DOHH2 (cell line): ENCODE results near the gene RTP2.

ENCODE experiments used
- EZH2phosphoT487 ChIP-seq: fragments of 200-600 bp; sonication (generic); IDR thresholded peaks from 2 replicates; pipeline ENCODE4 v1.6.1; 2017; ENCODE audit warnings: borderline replicate concordance, mild to moderate bottlenecking, antibody characterized with exemption, low read length, moderate library complexity, mixed read lengths
- TF ChIP-seq, protein P1 (sequence below): fragments of 200-600 bp; sonication (generic); IDR thresholded peaks from one replicate; pipeline ENCODE4 v1.5.1; 2014; ENCODE audit warnings: antibody characterized with exemption, mild to moderate bottlenecking, low read depth, low read length; ENCODE audit not compliant: poor library complexity, severe bottlenecking

DNA sequence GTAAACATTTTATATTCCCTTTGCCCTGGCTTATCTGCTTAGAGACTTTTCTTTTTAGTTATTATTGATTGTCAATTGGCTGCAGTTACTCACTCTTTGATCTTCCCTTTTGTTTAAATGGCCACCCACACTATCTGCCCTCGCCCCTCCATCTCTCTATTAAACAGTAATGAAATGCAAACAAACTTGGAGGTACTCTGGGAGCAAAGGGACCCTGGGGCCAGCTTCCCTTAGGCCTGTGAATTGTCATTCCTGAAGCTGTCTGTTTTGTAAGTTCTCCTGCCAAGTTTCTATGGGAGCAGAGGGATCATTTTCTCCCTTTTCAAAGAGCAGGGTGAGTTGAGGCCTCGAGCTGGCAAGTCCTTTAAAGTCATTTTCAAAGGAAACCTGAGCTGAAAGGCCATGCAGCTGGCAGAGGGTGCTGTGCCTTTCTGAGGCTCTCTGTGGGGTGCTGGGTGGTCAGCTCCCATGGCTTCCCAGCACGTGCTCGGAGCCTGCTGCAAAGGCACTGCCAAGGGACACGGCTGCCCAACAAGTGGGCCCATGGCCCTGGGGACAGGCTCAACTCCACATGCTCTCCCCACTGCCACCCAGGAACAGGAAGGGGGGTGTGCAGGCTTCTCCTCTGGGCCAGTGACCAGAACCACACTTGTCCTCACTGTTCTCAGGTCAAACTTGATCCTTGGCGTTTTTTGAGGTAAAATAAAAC is 17.4 kb upstream of the RTP2 start:
- TF ChIP-seq, protein P1, sequence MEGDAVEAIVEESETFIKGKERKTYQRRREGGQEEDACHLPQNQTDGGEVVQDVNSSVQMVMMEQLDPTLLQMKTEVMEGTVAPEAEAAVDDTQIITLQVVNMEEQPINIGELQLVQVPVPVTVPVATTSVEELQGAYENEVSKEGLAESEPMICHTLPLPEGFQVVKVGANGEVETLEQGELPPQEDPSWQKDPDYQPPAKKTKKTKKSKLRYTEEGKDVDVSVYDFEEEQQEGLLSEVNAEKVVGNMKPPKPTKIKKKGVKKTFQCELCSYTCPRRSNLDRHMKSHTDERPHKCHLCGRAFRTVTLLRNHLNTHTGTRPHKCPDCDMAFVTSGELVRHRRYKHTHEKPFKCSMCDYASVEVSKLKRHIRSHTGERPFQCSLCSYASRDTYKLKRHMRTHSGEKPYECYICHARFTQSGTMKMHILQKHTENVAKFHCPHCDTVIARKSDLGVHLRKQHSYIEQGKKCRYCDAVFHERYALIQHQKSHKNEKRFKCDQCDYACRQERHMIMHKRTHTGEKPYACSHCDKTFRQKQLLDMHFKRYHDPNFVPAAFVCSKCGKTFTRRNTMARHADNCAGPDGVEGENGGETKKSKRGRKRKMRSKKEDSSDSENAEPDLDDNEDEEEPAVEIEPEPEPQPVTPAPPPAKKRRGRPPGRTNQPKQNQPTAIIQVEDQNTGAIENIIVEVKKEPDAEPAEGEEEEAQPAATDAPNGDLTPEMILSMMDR = no peak
- TF ChIP-seq EZH2phosphoT487 = no peak
